ENCODE results near the gene FBN1.

Gene FBN1

DNA sequence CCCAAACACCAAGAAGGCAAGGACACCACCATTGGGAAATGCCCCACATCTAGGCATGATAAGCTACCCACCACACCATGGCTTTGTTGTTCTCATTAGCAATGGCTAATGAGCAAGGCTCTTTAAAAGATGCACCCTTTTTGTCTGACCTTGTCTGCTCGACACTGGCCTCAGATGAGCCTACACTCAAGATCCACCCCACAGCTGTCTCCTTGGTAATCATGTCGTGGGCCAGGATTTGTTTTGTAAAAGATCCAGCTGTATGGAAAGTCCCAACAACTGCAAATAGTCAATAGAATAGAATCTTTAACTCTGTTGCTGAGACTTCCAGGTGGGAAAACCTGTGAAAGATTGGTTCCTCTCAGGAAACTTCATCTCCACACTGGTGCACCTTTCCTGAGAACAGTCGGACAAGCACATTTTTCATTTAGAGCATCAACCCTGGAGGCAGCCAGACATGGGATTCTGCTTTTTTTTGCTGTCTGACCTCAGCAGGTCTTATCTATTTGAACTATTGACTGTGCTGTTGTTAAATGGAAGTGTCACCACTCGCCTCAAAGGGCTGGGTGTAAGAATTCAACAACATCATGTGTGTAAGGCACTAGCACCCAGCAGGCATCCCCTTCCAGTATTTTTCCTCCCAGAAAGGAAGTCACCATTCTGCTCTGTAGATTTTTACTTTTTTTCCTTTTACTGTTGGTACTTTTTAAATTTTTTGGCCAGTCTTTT is 278.8 kb downstream of the FBN1 start:
- DNase-seq (ENCODE audit: low read depth): no peak

DNA sequence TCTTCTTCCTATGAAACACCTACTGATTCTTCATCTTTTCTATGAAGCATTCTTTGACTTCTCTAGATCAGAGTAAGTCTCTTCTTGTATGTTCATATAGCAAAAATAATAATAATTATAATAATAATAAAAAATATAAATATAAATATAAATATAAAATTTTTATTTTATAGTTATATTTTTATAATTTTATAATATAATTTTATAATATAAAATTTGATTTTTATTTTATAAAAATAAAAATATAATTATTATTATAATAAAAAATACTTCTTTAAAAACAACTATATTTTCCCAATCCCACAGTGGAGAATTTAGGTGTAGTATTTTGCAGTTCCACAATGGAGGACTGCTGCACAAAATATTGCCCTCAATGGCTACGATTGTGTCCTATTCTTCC is 279.9 kb downstream of the FBN1 start:
- no peak for DNase-seq (ENCODE audit: low read depth)

DNA sequence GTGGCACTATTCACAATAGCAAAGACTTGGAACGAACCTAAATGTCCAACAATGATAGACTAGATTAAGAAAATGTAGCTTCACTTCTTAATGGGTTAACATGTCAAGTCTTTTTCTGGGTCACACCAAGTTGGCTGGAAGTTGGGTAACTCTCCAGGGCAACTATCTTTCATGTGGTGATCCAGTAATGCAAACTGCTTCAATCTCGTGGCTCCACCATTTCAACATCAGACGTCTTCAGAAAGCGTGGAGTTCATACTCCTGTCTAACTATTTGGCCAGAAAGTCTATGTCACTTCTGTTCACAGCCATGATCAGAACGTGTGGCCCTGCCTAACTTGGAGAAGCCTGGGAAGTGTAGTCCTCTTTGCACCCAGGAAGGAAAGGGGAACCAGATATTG is 282.0 kb downstream of the FBN1 start:
- DNase-seq (ENCODE audit: low read depth): peak; percentile 17

DNA sequence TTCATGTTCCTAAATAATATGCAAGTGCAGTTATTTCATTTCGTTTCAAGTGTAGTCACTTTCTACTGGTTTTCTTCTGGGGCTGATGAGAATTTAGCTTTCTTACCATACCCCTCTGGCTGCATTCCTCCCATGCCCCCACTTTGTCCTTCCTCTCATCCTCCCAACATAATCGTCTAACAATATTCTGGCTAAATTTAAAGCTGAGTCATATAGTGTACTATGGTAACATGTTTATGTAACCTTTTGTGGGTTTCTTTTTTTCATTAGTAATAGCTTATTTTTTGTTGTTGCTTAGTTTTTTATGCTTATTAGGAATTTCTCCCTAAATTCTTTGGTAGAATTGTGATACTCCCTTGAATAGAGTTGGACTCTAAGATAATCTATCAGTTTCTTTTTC is 283.8 kb downstream of the FBN1 start:
- no peak for DNase-seq (ENCODE audit: low read depth)

DNA sequence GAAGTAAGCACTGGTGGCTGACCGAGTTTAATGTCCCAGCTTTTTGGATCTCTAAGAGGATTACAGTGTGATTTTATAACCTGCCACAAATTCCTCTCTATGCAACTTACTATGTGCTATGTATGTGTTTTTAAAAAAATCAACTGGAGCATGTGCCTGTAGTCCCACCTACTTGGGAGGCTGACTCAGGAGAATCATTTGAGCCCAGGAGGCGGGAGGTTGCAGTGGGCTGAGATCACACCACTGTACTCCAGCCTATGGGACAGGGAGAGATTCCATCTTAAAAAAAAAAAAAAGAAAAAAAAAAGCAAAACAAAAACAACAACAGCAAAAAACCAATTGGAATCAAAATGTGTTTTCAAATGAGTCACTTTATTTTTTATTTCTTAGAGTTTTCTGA is 284.7 kb downstream of the FBN1 start:
- DNase-seq (ENCODE audit: low read depth): peak; percentile 66

Data from iris pigment epithelial cell (primary cell).